ENCODE data around the gene TWNK. TPM values are rescaled to one million over a fixed set of nuclear protein-coding genes. Genes with fewer than 3 reads are reported as not detected.

The TWNK gene
- total and polyA plus RNA-seq, 2 of the 4 experiments (the other 2 are of a cell fraction) = 7.7 to 8.8 TPM

DNA sequence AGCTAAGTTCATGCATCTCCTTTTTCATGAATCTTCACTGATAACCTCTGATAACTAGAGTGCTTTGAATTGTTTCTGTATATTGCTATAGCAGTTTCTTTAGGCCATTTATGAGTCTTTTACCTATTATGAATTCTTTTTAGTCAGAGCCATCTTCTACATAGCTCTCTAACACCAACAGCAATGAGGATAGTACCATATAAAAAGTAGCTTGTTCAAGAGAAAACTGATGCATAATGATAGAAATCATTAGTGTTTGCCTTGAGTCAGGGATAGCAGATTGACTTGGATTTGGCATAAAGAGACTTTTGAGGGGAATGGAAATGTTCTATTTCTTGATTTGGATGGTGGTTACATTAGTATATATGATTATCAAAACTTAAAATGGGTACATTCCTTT, 43.8 kb upstream of the TWNK start:
- CTCF ChIA-PET = no interaction called here
- Histone ChIP-seq H3K9me1 (ENCODE audit: insufficient read depth, low read length) (0 out of 2 replicates have a peak, but pooled peaks cover 4% of the 10 kb centered on the region), H3K9ac (ENCODE audit: low read depth, low read length) (no peak overlapping the region), H2AK9ac (replicated peaks; ENCODE audit: low read depth, low read length, poor library complexity) (no peak overlapping the region), H3K4me3 (ENCODE audit: insufficient read depth, low read depth, low read length) (no peak overlapping the region), H3K79me1 (ENCODE audit: low read depth in 1 of 2, low read length in 2 of 2) (peaks cover 0 to 24% of the 10 kb centered on the region in 2 experiments; a peak in 3 of 4 replicates), H2BK15ac (ENCODE audit: low read depth, low read length) (no peak overlapping the region), H2BK5ac (ENCODE audit: low read depth, low read length, poor library complexity, severe bottlenecking) (no peak overlapping the region), H3K27ac (ENCODE audit: insufficient read depth, low read length) (no peak overlapping the region), H3K4me2 (ENCODE audit: low read depth, low read length) (no peak overlapping the region), H3K23ac (ENCODE audit: low read depth, low read length) (no peak overlapping the region), H3K56ac (ENCODE audit: extremely low read depth, insufficient read depth, low read length) (no peak overlapping the region), H2AK5ac (ENCODE audit: low read depth, low read length) (no peak overlapping the region), H4K20me1 (ENCODE audit: insufficient read depth, low read length) (peaks cover 5% of the 10 kb centered on the region; the same call in 1 of the 2 replicates), H3K36me3 (ENCODE audit: control insufficient read depth, insufficient read depth, low read length) (peaks cover 35% of the 10 kb centered on the region), H2BK120ac (ENCODE audit: low read depth, low read length) (no peak overlapping the region), H3K9me3 (ENCODE audit: control insufficient read depth, insufficient read depth, low read length) (no peaks in the 10 kb centered on the region), H3K27me3 (ENCODE audit: control insufficient read depth, insufficient read depth, low read length) (no peaks in the 10 kb centered on the region), H2AFZ (replicated peaks; ENCODE audit: low read length, poor library complexity) (no peak overlapping the region), H3K14ac (replicated peaks; ENCODE audit: low read depth, low read length) (no peak overlapping the region), H4K5ac (ENCODE audit: low read depth, low read length) (no peak overlapping the region), H2BK20ac (ENCODE audit: low read depth, low read length) (no peak overlapping the region), H4K91ac (ENCODE audit: insufficient read depth, low read depth, low read length) (no peak overlapping the region), H3K4ac (ENCODE audit: low read depth, low read length) (no peak overlapping the region), H4K8ac (ENCODE audit: low read depth in 2 of 2, low read length in 2 of 2) (no peak overlapping the region), H3K18ac (ENCODE audit: low read depth, low read length) (no peak overlapping the region), H3K4me1 (ENCODE audit: control insufficient read depth, insufficient read depth, low read length) (peaks cover 11% of the 10 kb centered on the region)
- intact Hi-C loops (cut with micrococcal nuclease) (no loop called here), dilution Hi-C loops (cut with HindIII; ENCODE audit: low sequenced_read_pairs, unreplicated experiment) (no loop called here), in situ Hi-C loops (cut with MboI; ENCODE audit: low sequenced_read_pairs) (loop anchor here (25.0 kb wide), 1 partner anchor 869 kb away; the partner anchor contains the start of gene OGA)
- DNase-seq = no peak
- BruUV-seq (replicated peaks) = no TSS peak
- POLR2A ChIA-PET (ENCODE audit: unreplicated experiment) = no interaction called here
- TF ChIP-seq FOS (IDR thresholded peaks at IDR 0.05; ENCODE audit: low read depth, low read length) = no peak
- no peak for TF ChIP-seq NFE2L2 (IDR thresholded peaks at IDR 0.05; ENCODE audit: low read depth, low read length)
- TF ChIP-seq CTCF (conservative IDR thresholded peaks at IDR 0.05; ENCODE audit: low read depth, low read length) = no peak
- TF ChIP-seq RAD21 (IDR thresholded peaks at IDR 0.05; ENCODE audit: low read length) = no peak
- ATAC-seq (ENCODE audit: low read depth) = no peak
